ENCODE measurements around the gene TPD52L3.

The TPD52L3 gene

DNA sequence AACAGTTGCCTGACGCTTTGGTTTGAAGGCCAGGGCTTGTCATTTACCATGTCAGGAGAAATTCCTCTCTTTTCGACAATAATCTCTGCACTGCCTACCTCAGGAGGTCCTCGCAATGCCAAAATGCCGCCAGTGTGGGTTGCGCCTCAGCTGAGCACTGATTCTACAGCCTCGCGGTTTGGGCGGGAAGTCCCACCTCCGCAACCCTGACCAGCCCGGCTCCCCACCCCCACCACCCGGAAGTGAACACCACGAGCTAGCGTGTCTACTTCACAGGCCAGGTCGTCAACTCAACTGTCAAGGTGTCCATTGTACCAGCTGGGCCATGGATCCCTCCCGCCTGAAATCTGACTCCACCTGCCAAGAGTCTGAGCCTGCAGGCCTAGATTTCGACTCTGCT is at the start of gene TPD52L3:
TSS of gene TPD52L3 (plus strand) at position 273 of the 400 bp plus-strand sequence. CDS start 221 bp downstream, outside the sequence.
- DNase-seq (ENCODE audit: low spot score) = no peak

DNA sequence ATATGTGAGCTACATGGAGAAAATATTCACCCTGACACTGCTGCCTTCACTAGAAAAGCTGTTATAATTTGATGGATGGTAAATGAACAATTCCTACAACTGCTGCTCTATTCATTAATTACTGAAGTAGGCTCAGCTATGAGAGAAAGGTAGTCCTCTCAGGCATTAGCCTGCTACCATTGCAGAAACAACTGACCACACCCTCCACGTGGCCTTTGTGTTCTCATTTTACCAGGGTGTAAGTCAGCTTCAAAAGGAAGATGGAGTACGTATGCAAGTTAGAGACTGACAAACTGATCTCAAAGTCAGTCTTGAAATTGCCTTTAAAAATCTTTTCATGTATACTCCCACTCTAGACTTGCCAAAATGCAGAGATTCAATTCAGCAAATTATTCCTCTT is 26.3 kb upstream of the TPD52L3 start:
- no peak for DNase-seq (ENCODE audit: low spot score)

DNA sequence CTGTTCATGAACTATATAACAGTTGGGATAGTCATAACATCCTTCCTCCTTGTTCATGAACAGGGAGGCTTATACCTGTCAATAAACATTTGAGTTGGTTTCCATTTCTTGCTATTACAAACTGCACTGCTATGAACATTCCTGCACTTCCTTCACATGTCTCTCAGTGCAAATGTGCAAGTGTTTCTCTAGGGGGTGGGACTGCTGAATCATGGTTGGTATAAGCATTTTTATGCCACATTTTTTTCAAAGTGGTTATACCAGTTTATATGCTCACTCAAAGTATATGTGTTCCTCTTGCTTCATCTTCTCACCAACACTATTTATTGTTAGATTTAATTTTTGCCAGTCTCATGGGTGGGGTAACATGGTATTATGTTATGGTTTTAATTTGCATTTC is 25.8 kb upstream of the TPD52L3 start:
- DNase-seq (ENCODE audit: low spot score) = no peak

DNA sequence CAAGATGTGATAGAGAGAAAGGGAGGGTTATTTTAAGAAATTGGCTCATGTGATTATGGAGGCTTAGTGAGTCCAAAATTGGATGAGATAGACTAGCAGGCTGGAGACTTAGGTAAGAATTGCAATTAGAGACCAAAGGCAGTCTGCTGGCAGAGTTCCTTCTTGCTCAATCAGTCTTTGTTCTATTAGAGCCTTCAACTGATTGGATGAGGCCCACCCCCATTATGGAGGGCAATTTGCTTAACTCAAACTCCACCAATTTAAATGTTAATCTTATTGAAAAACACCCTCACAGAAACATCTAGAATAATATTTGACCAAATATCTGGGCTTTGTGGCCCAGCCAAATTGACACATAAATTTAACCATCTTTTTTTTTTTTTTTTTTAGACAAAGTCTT is 23.9 kb upstream of the TPD52L3 start:
- DNase-seq (ENCODE audit: low spot score) = no peak

DNA sequence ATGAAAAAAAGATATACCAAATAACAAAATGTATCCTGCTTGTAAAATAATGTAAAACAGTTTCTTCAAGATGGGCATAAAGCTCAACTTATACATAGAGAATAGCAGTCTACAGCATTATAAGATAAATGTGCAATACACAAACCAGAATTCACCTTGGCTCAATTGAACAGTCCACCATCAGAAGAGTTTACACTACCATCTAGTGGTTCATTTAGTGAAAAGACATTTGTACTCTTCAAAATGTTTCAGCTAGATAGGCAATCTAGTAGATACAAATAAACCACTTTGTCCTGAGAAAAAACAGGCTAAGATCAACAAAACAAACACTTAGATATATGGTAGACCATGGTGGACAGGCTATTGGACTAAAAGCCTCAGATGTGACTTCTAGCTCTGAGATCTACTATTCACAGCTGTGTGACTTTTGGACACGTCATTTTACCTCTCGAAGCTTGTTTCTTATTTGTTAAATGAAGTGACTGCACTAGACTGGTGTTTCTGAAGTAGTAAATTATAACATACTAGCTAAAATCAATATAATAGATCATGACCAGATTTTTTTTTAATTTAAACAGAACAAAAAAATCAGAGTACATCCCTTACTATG is 22.1 kb upstream of the TPD52L3 start:
- peak; percentile 34 for DNase-seq (ENCODE audit: low spot score)

DNA sequence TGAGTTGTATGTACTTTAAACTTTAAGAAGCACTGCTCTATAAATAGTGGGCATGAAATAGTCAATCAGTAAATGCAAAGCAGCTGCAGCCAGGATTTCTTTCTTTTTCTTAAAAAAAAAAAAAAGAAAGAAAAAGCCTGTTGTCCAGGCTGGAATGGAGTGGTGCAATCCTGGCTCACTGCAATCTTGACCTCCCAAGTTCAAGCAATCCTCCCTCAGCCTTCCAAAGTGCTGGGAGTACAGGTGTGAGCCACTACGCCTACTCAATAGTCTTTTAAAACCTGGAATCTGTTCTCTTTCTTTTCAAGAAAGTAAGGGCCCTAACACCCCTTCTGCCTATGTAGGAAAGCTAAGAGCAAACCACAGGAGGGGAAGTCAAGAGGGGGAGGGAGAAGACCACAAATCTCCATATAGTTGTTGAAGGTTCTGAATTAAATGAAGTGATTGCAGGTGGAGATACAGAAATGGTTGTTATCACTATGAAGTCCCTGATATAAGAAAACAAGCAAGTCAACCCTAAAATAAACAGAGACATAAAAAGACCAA is 20.6 kb upstream of the TPD52L3 start:
- no peak for DNase-seq (ENCODE audit: low spot score)

DNA sequence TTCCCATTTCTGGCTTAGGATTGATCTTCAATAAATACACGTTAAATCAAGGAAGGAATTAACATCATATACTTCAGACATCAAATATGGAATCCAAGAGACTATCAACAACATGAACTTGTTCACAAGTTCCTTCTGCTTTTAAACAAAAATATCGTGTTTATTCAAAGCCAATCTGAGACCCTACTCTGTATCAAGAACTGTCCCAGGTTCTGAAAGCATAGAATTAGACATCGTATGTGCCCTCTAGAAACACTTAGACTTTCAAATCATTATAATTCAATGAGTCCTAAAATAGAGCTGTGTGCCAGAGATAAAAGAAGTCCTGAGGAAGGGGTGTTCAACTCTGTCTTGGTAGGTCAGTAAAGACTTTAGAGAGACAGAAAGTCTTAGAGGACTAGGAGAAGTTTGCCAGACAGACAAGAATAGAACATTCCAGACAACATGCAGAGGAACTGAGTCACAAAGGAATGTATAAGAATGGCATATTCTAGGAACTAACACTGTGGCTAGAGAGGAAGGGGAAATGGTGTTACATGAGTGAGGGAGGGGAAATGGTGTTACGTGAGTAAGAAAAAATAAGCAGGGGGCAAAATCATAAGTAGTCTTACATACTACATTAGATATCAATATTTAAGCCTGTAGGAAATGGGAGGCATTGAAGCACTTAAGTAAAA is 2.9 kb downstream of the TPD52L3 start:
- DNase-seq (ENCODE audit: low spot score) = no peak

DNA sequence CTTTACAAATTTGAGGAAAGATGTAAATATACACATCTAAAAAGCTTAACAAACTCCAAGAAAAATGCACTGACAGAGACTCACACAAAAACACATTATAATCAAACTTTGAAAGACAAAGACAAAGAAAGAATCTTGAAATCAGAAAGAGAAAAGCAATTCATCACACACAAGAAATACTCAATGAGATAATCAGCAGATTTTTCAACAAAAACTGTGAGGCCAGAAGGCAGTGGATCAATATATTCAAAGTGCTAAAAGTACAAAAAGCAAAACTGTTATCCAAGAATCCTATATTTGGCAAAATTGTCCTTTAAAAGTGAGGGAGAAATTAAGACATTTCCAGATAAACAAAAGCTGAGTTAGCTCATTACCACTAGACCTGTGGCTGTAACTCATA is 6.1 kb downstream of the TPD52L3 start:
- no peak for DNase-seq (ENCODE audit: low spot score)

DNA sequence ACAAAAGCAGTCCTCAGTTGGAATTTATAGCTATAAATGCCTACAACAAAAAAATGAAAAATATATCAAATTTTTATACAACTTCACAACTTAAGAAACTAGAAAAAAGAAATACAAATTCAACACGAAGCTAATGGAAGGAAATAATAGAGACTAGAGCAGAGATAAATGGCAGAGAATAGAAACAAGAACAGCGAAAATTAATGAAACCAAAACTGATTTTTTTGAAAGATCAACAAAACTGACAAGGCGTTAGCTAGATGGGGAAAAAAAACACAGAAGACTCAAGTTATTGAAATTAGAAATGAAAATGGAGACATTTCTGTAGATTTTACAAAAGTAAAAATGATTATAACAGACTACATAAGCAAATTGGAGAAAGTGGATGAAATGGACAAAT is 20.6 kb downstream of the TPD52L3 start:
- DNase-seq (ENCODE audit: low spot score) = no peak

DNA sequence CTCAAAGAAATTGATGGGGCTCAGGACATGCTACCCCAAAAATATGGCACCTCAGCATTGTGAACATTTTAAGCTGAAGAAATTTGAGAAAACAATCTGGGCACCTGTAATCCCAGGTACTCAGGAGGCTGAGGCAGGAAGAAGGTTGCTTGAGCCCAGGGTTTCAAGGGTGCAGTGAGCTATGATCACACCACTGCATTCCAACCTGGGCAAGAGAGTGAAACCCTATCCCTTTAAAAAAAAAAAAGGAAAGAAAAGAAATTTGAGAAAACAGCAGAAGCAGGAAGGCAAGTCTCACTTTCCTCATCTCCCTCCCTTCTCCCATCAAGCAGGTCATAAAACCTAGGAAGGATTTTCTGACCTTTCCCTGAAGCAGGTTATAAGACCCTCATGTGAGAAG is 23.6 kb downstream of the TPD52L3 start:
- no peak for DNase-seq (ENCODE audit: low spot score)

DNA sequence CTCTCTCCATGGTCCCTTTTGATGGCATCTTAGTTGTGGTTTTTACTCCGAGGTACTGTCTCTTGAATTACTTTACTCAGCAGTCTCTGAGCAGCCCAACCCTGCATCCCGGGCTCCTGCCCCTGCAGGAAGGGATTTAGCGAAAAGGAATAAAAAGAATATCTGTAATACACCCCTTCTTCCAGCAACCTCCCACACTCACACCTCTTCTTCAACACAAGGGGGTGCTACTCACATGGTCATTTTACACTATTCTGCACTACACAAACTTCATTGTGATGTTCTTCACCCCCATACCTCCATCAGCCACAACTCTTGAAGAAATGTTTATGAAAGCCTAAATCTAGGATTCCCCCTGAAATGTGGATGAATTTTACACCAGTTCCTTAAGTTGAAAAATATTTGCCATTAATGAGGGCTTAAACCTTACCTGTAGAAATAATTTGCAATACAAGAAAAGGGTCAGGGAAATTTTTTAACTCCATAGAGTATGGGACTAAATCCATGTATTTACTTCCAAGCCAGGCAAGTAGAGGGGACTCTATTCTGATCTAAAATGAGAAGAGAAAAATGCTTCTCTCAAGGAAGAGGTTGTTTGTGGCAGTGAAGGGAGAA is 26.0 kb downstream of the TPD52L3 start:
- peak; percentile 60 for DNase-seq (ENCODE audit: low spot score)

DNA sequence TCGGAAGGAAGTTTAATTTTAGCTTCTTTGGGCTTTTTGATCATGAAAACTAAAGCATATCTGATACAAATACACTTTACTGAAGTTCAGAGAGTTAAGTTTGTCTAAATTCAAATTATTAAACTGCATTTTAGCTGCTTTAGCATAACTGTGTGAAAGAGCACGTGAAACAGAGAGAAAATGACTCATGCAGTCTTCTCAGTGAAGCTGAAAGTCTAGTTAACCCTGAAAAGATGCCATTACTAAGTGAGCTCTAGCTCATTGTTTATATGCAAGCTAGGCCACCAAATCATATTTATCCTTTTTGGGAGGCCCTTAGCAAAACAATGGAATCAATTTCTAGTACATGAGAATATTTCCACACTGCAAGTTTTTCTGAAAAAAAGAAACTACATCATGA is 27.6 kb downstream of the TPD52L3 start:
- DNase-seq (ENCODE audit: low spot score) = no peak

DNA sequence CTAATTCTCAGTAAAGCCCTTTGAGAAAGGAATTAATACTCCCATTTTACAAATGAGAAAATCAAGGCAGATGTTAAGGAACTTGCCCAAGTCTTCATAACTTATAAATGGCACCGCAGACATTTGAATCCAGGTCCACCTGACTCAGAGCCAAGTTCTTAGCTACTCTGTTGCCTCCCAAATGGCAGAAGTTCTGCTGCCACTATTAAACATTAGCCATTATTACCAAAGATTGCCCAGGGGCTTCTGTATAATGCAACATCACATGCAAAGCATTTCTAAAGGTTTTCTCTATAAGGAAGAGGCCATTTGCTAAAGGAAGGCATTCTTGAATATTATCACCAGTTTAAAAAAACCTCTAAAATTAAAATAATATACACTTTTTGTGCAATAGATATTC is 28.3 kb downstream of the TPD52L3 start:
- no peak for DNase-seq (ENCODE audit: low spot score)

DNA sequence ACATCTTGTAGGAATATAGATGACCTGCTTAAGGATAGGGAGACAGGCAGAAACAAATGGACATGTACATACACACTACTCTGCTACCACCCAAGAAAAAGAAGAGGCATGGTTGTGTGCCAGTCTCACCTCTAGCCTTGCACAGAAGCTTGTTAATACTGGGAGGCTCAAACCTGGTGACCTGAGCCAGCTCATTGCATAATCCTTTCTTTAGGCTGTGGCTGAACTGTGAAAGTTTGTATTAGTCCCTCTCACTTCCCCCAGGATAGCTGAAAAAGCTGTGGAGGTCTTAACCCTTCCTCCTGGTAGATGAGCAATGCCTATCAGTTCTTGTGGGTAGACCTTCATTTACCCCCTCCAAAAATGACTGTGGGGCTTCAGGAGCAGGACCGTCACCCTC is 28.7 kb downstream of the TPD52L3 start:
- no peak for DNase-seq (ENCODE audit: low spot score)

DNA sequence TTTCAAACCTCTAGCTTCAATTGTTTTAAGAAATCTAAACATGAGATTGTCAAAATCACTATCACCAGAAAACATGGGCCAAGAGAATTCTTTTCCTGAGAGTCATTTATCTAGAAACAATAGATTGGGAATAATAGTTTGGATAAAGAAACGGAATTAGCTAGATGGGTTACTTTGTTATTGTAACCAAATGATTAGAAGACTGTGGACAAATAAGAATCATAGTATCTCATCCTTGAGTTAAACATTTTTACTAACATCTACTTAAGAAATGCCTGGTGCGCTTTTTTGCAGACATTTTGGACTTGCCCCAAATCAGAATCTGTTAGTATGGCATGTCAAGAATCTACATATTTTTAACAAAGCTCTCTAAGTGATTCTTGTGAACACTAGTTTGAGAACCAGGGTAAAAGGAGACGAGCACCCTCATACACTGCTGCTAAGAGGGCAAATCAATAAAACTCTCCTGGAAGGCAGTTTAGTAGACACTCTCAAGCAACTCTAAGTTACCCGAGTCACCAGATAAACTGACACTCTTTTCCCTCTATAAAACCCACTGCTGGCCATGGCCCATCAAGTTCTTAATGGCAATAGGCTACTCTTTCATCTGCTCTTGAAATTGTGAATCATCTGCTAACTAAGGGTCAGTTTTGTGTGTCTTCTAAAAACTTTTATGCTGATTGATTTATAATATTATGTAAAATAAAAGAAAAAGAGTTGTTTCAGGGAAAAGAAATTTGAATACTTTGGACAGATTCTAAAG is 39.1 kb downstream of the TPD52L3 start:
- DNase-seq (ENCODE audit: low spot score) = no peak

DNA sequence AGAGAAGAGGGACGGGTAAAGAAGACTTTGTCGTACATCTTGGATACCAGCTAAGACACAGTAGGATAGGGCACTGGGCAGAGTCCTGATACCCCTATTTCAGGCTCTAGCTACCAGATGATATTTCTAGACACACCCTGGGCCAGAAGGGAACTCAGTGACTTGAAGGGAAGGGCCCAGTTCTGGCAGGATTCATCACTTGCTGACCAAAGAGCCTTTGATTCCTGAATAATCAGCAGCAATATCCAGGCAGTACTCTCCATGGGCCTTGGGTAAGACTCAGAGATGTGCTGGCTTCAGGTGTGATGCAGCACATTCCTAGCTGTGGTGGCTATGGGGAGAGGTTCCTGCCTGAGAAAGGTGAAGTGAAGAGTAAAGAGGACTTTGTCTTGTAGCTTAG is 40.7 kb downstream of the TPD52L3 start:
- DNase-seq (ENCODE audit: low spot score) = no peak

Data from putamen (tissue), 1 donor.